GM23338 (cell line): ENCODE data around the gene CTNNA2. TPM values are rescaled to one million over a fixed set of nuclear protein-coding genes. Genes with fewer than 3 reads are reported as not detected.

Experiments
- ATAC-seq: fragments of 200-7000 bp; cut with Tn5 transposase; 3 replicates; pipeline ENCODE4 v1.9.1; 2020
- DNase-seq: peaks from one replicate; pipeline ENCODE4 v3.0.0-alpha.2; 2015; ENCODE audit warnings: low spot score
- H2AFZ ChIP-seq: fragments of 200-600 bp; sonication (generic); 2 replicates; pipeline ENCODE4 v1.8.0; 2016; ENCODE audit warnings: antibody characterized with exemption, mild to moderate bottlenecking, moderate library complexity
- H3F3A ChIP-seq: fragments of 200-600 bp; sonication (generic); replicated peaks from 2 replicates; pipeline ENCODE4 v1.8.0; 2017; ENCODE audit warnings: antibody characterized with exemption, mixed run types, low read depth
- H3K27ac ChIP-seq: fragments of 200-600 bp; sonication (generic); 2 replicates; pipeline ENCODE4 v1.6.1; 2016; ENCODE audit warnings: low read depth
- H3K27me3 ChIP-seq: fragments of 200-600 bp; sonication (generic); 2 replicates; pipeline ENCODE4 v1.8.0; 2016; ENCODE audit warnings: mild to moderate bottlenecking, mixed run types, moderate library complexity; ENCODE audit not compliant: insufficient read depth
- H3K36me3 ChIP-seq: fragments of 200-600 bp; sonication (generic); 2 replicates; pipeline ENCODE4 v1.8.0; 2016; ENCODE audit warnings: mild to moderate bottlenecking; ENCODE audit not compliant: insufficient read depth
- H3K4me1 ChIP-seq: fragments of 200-600 bp; sonication (generic); 2 replicates; pipeline ENCODE4 v1.8.0; 2016; ENCODE audit warnings: mild to moderate bottlenecking, moderate library complexity; ENCODE audit not compliant: insufficient read depth
- H3K4me2 ChIP-seq: fragments of 200-600 bp; sonication (generic); 2 replicates; pipeline ENCODE4 v1.7.1; 2017; ENCODE audit warnings: mixed run types
- H3K4me3 ChIP-seq: fragments of 200-600 bp; sonication (generic); 2 replicates; pipeline ENCODE4 v1.6.1; 2016; ENCODE audit warnings: mixed run types
- H3K79me2 ChIP-seq: fragments of 200-600 bp; sonication (generic); replicated peaks from 2 replicates; pipeline ENCODE4 v1.8.0; 2017; ENCODE audit warnings: mild to moderate bottlenecking; ENCODE audit not compliant: insufficient read depth
- H3K9me2 ChIP-seq: fragments of 200-600 bp; sonication (generic); 2 replicates; pipeline ENCODE4 v1.8.0; 2017; ENCODE audit not compliant: insufficient read depth
- H4K20me1 ChIP-seq: fragments of 200-600 bp; sonication (generic); replicated peaks from 2 replicates; pipeline ENCODE4 v1.8.0; 2017; ENCODE audit warnings: mild to moderate bottlenecking; ENCODE audit not compliant: insufficient read depth
- H3K27ac Mint-ChIP-seq: 2 replicates; pipeline ENCODE4 v1.8.0; 2020; ENCODE audit warnings: inconsistent platforms, mild to moderate bottlenecking, moderate library complexity, mixed read lengths
- H3K27me3 Mint-ChIP-seq: 3 replicates; pipeline ENCODE4 v1.8.0; 2022; ENCODE audit warnings: low read depth, mild to moderate bottlenecking, moderate library complexity, mixed read lengths, inconsistent platforms; ENCODE audit not compliant: insufficient read depth, poor library complexity
- H3K36me3 Mint-ChIP-seq: 3 replicates; pipeline ENCODE4 v1.8.0; 2021; ENCODE audit warnings: low read depth, mild to moderate bottlenecking, inconsistent platforms, moderate library complexity, mixed read lengths
- H3K4me1 Mint-ChIP-seq: 3 replicates; pipeline ENCODE4 v1.8.0; 2020; ENCODE audit warnings: mild to moderate bottlenecking, inconsistent platforms, mixed read lengths
- H3K4me3 Mint-ChIP-seq: 3 replicates; pipeline ENCODE4 v1.8.0; 2021; ENCODE audit warnings: moderate library complexity, mild to moderate bottlenecking, inconsistent platforms, mixed read lengths
- H3K9me3 Mint-ChIP-seq: 3 replicates; pipeline ENCODE4 v1.8.0; 2020; ENCODE audit warnings: moderate library complexity, mild to moderate bottlenecking, inconsistent platforms, mixed read lengths
- CTCF ChIP-seq, 2 experiments: fragments of 200-600 bp in 1 of 2; sonication (generic) in 1 of 2; conservative IDR thresholded peaks; 2 replicates each; pipeline versions ENCODE4 v1.5.1 to v1.6.1; 2016 to 2017; ENCODE audit warnings: antibody characterized with exemption in 2 of 2, low read depth in 2 of 2, mild to moderate bottlenecking in 2 of 2, moderate library complexity in 1 of 2
- EZH2 ChIP-seq: fragments of 200-600 bp; sonication (generic); IDR thresholded peaks from one replicate; pipeline ENCODE4 v1.8.0; 2017; ENCODE audit warnings: antibody characterized with exemption, mild to moderate bottlenecking, low read depth; ENCODE audit not compliant: unreplicated experiment
- JUNB ChIP-seq: IDR thresholded peaks from one replicate; pipeline ENCODE4 v1.6.1; 2016; ENCODE audit warnings: antibody characterized with exemption; ENCODE audit not compliant: unreplicated experiment
- ZNF114 ChIP-seq: fragments of 250-450 bp; sonication (Bioruptor Pico); IDR thresholded peaks from 2 replicates; pipeline ENCODE4 v1.5.0; 2020; ENCODE audit warnings: mild to moderate bottlenecking, moderate library complexity
- polyA plus RNA-seq: library from polyadenylated mRNA; unstranded; fragments of >200 nt; fragmentation: Nextera tagmentation; extraction: Ambion mirVana; gene quantifications from 2 replicates; pipeline ENCODE4 v1.2.1, GENCODE V29; 2016
- total RNA-seq: library from RNA; depleted of rRNA; stranded (reverse); fragments of >200 nt; shearing (Covaris generic); gene quantifications from 2 replicates; pipeline ENCODE4 v1.2.3, GENCODE V29; 2014
- TF ChIP-seq, protein P1 (sequence below): fragments of 250-450 bp; sonication (Bioruptor Pico); IDR thresholded peaks from 2 replicates; pipeline ENCODE4 v1.5.0; 2020; ENCODE audit warnings: mild to moderate bottlenecking, moderate library complexity
- TF ChIP-seq, protein P2 (sequence below): IDR thresholded peaks from 2 replicates; pipeline ENCODE4 v1.6.1; 2016; ENCODE audit warnings: antibody characterized with exemption

The CTNNA2 gene
- total and polyA plus RNA-seq, 2 experiments from 2014 or later = 6.4 to 15.6 TPM

GRCh38 chr2:79529636-79530035 is 16.8 kb downstream of the CTNNA2 start (continued):
- TF ChIP-seq, protein P1, sequence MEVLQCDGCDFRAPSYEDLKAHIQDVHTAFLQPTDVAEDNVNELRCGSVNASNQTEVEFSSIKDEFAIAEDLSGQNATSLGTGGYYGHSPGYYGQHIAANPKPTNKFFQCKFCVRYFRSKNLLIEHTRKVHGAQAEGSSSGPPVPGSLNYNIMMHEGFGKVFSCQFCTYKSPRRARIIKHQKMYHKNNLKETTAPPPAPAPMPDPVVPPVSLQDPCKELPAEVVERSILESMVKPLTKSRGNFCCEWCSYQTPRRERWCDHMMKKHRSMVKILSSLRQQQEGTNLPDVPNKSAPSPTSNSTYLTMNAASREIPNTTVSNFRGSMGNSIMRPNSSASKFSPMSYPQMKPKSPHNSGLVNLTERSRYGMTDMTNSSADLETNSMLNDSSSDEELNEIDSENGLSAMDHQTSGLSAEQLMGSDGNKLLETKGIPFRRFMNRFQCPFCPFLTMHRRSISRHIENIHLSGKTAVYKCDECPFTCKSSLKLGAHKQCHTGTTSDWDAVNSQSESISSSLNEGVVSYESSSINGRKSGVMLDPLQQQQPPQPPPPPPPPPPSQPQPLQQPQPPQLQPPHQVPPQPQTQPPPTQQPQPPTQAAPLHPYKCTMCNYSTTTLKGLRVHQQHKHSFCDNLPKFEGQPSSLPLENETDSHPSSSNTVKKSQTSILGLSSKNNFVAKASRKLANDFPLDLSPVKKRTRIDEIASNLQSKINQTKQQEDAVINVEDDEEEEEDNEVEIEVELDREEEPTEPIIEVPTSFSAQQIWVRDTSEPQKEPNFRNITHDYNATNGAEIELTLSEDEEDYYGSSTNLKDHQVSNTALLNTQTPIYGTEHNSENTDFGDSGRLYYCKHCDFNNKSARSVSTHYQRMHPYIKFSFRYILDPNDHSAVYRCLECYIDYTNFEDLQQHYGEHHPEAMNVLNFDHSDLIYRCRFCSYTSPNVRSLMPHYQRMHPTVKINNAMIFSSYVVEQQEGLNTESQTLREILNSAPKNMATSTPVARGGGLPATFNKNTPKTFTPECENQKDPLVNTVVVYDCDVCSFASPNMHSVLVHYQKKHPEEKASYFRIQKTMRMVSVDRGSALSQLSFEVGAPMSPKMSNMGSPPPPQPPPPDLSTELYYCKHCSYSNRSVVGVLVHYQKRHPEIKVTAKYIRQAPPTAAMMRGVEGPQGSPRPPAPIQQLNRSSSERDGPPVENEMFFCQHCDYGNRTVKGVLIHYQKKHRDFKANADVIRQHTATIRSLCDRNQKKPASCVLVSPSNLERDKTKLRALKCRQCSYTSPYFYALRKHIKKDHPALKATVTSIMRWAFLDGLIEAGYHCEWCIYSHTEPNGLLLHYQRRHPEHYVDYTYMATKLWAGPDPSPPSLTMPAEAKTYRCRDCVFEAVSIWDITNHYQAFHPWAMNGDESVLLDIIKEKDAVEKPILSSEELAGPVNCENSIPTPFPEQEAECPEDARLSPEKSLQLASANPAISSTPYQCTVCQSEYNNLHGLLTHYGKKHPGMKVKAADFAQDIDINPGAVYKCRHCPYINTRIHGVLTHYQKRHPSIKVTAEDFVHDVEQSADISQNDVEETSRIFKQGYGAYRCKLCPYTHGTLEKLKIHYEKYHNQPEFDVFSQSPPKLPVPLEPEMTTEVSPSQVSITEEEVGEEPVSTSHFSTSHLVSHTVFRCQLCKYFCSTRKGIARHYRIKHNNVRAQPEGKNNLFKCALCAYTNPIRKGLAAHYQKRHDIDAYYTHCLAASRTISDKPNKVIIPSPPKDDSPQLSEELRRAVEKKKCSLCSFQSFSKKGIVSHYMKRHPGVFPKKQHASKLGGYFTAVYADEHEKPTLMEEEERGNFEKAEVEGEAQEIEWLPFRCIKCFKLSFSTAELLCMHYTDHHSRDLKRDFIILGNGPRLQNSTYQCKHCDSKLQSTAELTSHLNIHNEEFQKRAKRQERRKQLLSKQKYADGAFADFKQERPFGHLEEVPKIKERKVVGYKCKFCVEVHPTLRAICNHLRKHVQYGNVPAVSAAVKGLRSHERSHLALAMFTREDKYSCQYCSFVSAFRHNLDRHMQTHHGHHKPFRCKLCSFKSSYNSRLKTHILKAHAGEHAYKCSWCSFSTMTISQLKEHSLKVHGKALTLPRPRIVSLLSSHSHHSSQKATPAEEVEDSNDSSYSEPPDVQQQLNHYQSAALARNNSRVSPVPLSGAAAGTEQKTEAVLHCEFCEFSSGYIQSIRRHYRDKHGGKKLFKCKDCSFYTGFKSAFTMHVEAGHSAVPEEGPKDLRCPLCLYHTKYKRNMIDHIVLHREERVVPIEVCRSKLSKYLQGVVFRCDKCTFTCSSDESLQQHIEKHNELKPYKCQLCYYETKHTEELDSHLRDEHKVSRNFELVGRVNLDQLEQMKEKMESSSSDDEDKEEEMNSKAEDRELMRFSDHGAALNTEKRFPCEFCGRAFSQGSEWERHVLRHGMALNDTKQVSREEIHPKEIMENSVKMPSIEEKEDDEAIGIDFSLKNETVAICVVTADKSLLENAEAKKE (CRISPR knock-in tag) = no peak
- TF ChIP-seq, protein P2, sequence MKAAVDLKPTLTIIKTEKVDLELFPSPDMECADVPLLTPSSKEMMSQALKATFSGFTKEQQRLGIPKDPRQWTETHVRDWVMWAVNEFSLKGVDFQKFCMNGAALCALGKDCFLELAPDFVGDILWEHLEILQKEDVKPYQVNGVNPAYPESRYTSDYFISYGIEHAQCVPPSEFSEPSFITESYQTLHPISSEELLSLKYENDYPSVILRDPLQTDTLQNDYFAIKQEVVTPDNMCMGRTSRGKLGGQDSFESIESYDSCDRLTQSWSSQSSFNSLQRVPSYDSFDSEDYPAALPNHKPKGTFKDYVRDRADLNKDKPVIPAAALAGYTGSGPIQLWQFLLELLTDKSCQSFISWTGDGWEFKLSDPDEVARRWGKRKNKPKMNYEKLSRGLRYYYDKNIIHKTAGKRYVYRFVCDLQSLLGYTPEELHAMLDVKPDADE = no peak
- TF ChIP-seq CTCF (conservative IDR thresholded peaks at IDR 0.05; ENCODE audit: low read depth in 2 of 2) = no peak
- TF ChIP-seq ZNF114 (CRISPR knock-in tag) = no peak

- Histone ChIP-seq H3K4me2 (no peak overlapping the region), H3K36me3 (no peaks in the 10 kb centered on the region), H3F3A (no peaks in the 10 kb centered on the region), H3K27me3 (no peaks in the 10 kb centered on the region), H3K4me3 (no peak overlapping the region), H3K79me2 (no peaks in the 10 kb centered on the region), H2AFZ (no peak overlapping the region), H3K27ac (no peak overlapping the region), H3K4me1 (no peaks in the 10 kb centered on the region), H4K20me1 (no peaks in the 10 kb centered on the region), H3K9me2 (no peaks in the 10 kb centered on the region)
- Mint-ChIP-seq H3K36me3 (no peaks in the 10 kb centered on the region), H3K27ac (no peak overlapping the region), H3K4me1 (peaks cover 5% of the 10 kb centered on the region; the same call in 2 of the 3 replicates), H3K27me3 (no peaks in the 10 kb centered on the region), H3K9me3 (no peaks in the 10 kb centered on the region), H3K4me3 (no peak overlapping the region)
- peak; percentile 53 to 57 for TF ChIP-seq CTCF (conservative IDR thresholded peaks at IDR 0.05; ENCODE audit: low read depth in 2 of 2)
- TF ChIP-seq EZH2 = no peak
- no peak for TF ChIP-seq JUNB
- ATAC-seq = peak; percentile 85
- peak; percentile 71 for DNase-seq
Observed at GRCh38 chr2:79530443-79530842, 17.6 kb downstream of the CTNNA2 start.
